WTC11 (cell line): ENCODE data around the gene FANK1.
"Not testable (repeated sequence)": the region's sequence is repeated elsewhere in the genome, so short reads cannot be mapped to it uniquely, and the experiment has no call there.

ENCODE experiments used
- ATF1 ChIP-seq: sonication (generic); formaldehyde crosslinking; IDR thresholded peaks from 2 replicates; pipeline ENCODE4 v1.8.1; 2023; ENCODE audit warnings: mild to moderate bottlenecking, moderate library complexity, missing genetic modification reagents
- ATF3 ChIP-seq: sonication (generic); formaldehyde crosslinking; conservative IDR thresholded peaks from 2 replicates; pipeline ENCODE4 v1.8.1; 2022; ENCODE audit warnings: mild to moderate bottlenecking, missing genetic modification reagents
- CTCF ChIP-seq: fragments of 200-600 bp; IDR thresholded peaks from 2 replicates; pipeline ENCODE4 v1.8.0; 2022; ENCODE audit warnings: antibody characterized with exemption
- E2F1 ChIP-seq: sonication (generic); formaldehyde crosslinking; IDR thresholded peaks from 2 replicates; pipeline ENCODE4 v1.8.0; 2022; ENCODE audit warnings: mild to moderate bottlenecking, missing genetic modification reagents
- GTF2I ChIP-seq: fragments of 250-450 bp; sonication (Bioruptor Pico); conservative IDR thresholded peaks from 2 replicates; pipeline ENCODE4 v1.4.0; 2021; ENCODE audit warnings: mild to moderate bottlenecking
- MLX ChIP-seq: sonication (generic); formaldehyde crosslinking; IDR thresholded peaks from 2 replicates; pipeline ENCODE4 v1.8.1; 2023; ENCODE audit warnings: mild to moderate bottlenecking, missing genetic modification reagents, moderate library complexity
- NR1H2 ChIP-seq: sonication (generic); formaldehyde crosslinking; IDR thresholded peaks from 2 replicates; pipeline ENCODE4 v1.9.0; 2021; ENCODE audit warnings: mild to moderate bottlenecking, moderate library complexity, missing genetic modification reagents
- USF2 ChIP-seq: sonication (generic); formaldehyde crosslinking; IDR thresholded peaks from 2 replicates; pipeline ENCODE4 v1.8.1; 2023; ENCODE audit warnings: mild to moderate bottlenecking, missing genetic modification reagents, moderate library complexity
- ZNF121 ChIP-seq: sonication (generic); formaldehyde crosslinking; IDR thresholded peaks from 2 replicates; pipeline ENCODE4 v1.8.0; 2023; ENCODE audit warnings: missing genetic modification reagents
- ZNF232 ChIP-seq: sonication (generic); formaldehyde crosslinking; IDR thresholded peaks from 2 replicates; pipeline ENCODE4 v1.8.0; 2022; ENCODE audit warnings: mild to moderate bottlenecking, missing genetic modification reagents

- not testable (repeated sequence) for TF ChIP-seq ATF3 (CRISPR knock-in tag); CTCF; ATF1 (CRISPR knock-in tag); E2F1 (CRISPR knock-in tag); ZNF232; ZNF121; GTF2I (CRISPR knock-in tag); USF2 (CRISPR knock-in tag); MLX (CRISPR knock-in tag); NR1H2
Measured at GRCh38 chr10:125897317-125897716, 953 bp downstream of the FANK1 start.
